HG02970 (cell line): ENCODE results near the gene PBLD.
A peak's percentile ranks its signal among the peaks of the same experiment; 100 is the strongest.
"Not testable (repeated sequence)": the region's sequence is repeated elsewhere in the genome, so short reads cannot be mapped to it uniquely, and the experiment has no call there.

Source experiments
- ATAC-seq: cut with Tn5 transposase; IDR thresholded peaks from one replicate; pipeline ENCODE4 v1.9.1; 2021; ENCODE audit warnings: mild to moderate bottlenecking, moderate library complexity, moderate number of reproducible peaks; ENCODE audit not compliant: unreplicated experiment, low FRiP score

Gene PBLD

DNA sequence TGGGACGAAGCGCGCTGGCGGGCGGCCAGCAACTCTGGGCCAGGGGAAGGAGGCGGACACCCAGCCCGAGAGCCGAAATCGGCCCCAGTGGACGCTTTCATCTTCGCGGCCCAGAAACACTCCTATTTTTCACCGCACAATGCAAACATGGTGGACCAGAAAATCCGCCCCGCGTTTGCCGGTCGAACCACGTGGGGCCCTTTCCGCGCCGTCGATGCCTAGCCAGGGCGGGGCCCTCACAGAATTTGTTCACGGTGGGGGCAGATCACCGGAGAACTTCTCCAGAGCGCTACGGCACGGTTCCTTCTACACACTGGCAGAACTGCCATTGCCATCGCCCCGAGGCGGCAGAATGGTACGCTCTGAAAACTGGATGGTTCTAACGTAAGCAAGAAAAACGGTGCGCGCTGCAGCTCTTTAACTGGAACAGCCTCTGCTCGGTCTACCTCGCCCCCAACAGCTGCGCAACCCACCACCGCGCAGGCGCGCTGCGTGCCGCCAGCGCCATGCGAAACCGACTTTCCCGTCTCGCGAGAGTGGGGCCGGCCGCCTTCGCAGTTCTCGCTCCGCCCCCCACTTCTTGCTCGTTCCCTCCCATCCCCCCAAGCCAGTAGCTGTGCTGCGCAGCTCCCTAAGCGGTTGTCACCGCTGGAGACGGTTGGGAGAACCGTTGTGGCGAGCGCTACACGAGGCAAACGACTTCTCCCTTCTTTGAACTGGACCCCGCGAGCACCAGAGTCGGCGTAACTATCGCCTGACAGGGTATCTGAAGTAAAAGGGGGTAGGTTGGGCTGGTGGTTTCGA, 1.1 kb downstream of the PBLD start, which contains the start of gene HNRNPH3:
Gene HNRNPH3 (plus strand): TSS at position 610 of the 804 bp plus-strand sequence. CDS start 5,158 bp downstream, outside the sequence.
- ATAC-seq: peak; percentile 84

DNA sequence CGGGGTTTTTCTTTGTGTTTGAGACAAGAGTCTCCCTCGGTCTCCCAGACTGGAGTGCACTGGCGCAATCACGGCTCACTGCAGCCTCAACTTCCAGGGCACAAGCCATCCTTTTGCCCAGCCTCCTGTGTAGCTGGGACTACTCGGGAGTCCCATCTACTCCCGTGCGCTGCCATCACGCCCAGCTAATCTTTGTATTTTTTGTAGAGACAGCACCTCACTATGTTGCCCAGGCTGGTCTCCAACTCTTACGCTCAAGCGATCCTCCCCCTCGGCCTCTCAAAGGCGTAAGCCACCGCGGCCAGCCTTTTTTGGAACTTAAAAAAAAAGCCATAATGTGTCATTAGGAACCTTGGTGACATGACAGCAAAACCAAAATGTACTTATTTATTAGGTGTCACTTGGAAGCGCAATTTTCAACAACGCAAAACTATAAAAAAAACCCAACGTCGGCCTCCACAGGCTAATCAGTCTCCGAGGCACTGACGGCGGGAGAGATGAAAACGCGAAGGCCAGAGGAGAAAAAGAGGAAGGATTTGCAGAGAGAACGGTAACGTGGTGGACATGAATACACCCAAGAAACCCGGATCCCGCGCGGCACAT, 1.8 kb downstream of the PBLD start:
- no peak for ATAC-seq

DNA sequence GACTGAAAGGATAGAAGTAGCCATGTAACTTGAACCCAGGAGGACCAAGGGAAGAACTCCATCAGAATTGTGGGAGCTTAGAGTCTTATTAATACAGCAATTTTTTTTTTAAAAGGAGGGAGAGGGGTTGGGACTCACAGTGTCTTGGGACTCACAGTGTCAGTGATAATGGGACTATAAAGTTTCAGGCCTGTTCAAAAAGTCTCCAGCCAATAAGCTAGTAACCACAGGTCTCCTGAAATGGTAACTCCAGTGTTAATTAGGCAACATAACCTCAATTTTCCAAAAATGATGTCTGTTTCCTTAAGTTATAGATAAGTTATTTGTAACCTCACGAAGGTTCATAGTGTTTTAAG, 3.2 kb downstream of the PBLD start:
- ATAC-seq: no peak

DNA sequence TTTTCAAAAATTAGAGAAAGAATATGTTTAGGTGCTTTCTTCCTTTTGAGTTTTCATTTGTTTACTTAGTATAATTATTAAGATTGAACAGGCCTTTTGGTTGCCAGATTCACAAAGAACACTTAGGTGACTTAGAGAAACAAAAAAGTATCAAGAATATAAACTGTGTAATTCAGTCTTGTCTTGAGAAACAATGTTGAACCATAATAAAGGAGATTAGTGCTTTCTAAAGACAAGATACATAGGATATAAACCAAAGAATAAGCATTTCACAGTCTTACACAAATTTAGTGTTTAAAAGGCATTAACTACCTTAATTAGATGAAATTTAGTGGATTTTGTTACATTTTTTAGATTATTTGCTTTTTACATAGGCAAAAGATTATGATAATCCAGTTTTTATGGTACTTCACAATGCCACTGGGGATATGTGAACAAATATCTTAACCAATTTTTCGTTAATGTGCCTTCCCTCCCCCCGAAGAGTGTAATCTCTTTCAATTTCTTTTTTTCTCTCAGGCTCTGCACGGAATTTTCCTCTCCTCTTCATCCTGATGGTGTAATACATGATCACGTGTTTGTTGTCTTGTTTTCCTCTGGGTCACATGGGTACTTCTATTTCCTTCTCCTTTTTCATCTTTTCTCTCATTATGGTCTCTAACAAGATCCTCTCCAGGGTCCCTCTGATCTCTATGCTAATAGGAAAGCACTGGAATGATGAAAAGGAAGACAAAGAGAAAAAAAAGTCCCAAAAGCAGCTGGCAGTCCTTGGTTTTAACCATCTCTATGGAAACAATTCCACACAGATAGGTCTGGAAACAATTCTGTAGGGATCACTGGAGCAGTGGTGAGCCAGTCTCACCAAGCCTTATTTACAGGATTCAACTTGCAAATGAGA, 4.6 kb downstream of the PBLD start:
- no peak for ATAC-seq

DNA sequence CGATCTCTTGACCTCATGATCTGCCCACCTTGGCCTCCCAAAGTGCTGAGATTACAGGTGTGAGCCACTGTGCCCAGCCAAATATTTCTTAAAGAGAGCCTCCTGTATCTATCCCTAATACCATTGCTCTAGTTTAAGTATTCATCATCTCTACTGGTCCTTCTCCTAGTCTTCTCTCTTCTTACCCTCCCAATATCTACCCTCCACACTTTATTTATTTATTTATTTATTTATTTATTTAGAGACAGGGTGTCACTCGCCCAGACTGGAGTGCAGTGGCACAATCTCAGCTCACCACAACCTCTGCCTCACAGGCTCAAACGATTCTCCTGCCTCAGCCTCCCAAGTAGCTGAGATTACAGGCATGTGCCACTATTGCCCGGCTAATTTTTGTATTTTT, 8.3 kb downstream of the PBLD start:
- not testable (repeated sequence) for ATAC-seq

DNA sequence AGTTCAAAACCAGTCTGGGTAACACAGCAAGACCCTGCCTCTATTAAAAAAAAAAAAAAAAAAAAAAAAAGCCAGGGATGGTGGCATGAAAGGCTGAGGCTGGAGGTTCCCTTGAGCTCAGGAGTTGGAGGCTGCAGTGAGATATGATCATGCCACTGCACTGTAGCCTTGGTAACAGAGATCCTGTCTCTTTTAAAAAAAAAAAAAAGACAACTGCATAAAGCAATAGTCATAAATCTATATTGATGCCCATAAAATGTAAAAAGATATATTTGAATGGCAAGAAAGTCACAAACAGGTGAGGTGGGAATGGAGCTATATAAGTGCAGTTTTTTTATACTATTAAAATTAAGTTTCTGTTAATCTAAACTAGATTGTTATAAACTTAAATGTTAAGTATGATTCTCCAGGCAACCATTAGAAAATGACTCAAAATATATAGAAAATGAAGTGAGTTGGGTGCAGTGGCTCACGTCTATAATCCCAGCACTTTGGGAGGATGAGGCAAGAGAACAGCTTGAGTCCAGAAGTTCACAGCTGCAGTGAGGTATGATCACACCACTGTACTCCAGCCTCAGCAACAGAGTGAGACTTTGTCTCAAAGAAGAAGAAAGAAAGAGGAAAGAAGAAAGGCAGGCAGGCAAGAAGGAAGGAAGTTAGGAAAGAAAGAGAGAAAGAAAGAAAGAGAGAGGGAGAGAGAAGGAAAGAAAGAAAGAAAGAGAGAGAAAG, 14.2 kb downstream of the PBLD start:
- ATAC-seq: no peak

DNA sequence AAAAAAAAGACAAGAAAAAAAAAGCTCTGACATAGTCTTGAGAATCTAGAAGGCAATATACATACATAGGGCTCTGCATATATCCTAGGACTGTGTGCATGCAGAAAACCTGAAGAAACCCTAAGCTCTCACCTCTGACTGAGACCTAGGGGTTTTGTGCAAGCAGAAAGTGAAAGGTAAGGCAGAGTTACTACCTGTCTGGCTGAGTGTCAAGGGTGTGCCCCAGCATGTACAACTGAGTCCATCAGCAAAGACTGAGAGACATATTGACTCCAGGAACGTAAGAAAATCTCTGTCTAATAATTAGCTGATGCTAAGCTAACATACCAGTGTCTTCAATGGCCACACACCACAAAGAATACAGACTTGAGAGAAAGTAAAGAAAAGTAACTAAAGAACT, 17.1 kb downstream of the PBLD start:
- no peak for ATAC-seq

DNA sequence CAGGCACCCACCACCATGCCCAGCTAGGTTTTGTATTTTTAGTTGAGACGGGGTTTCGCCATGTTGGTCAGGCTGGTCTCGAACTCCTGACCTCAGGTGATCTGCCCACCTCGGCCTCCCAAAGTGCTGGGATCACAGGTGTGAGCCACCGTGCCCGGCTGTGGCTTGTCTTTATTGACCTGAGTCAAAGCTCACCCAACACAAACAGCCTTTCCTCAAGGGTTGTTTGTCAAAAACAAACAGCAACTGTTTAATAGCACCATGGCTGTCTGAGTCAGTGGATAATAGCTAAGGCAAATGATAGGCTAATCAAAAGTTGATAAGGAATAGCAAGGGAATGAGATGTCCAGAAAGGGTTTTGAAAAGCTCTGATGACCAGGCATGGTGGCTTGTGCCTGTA, 17.8 kb downstream of the PBLD start:
- not testable (repeated sequence) for ATAC-seq

DNA sequence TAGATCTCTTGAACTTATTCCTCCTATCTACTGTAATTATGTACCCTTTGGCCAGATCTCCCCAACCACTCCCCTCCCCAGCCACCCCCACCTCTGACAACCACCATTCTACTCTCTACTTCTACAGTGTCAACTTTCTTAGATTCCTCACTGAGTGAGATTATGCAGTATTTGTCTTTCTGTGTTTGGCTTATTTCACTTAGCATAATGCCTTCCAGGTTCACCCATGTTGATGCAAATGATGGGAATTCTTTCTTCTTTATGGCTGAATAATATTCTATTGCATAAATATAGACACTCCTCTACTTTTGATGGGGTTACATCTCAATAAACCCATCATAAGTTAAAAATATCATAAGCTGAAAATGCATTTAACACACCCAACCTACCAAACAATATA, 22.2 kb downstream of the PBLD start:
- no peak for ATAC-seq

DNA sequence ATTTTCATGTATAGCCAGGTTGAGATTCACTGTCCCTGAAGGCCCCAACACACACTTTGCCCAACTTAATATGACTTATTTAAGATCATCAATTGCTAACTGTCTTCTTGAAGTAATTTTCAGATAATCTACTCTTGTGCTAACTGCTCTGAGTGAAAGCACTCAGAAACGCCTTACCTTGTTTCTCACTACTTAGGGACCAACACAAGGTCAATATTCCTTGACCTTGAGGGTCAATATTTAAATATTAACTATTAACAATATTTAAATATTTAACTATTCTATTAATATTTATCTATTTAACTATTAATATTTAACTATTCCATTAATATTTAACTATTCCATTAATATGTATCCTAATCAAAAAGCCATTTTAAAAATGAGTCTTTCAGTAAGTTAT, 26.9 kb downstream of the PBLD start:
- no peak for ATAC-seq

DNA sequence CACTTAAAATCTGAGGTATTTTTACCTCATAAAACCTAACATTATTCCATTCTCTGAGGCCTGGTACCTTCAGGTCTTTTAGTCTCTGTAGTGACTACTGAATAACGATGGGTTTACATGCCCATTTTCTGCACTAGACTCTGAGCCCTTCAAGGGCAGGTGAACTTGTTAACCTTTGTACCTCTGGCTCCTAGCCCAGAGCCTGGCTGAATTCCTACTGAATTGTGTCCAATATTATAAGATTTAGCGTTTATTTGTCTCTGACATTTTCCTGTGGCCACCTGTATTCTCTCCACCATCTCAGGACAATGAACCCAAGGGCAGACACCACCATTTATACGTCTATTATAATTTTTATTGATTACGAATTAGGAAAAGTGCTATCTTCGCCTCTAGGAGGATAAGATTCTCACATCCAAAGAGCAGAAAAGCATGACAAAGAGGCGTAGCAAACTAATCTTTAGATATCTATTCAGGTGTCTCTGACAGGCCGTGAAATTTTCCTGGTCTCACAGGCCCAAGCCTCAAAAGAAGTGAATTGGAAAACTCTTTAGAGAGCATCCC, 28.8 kb downstream of the PBLD start:
- no peak for ATAC-seq

DNA sequence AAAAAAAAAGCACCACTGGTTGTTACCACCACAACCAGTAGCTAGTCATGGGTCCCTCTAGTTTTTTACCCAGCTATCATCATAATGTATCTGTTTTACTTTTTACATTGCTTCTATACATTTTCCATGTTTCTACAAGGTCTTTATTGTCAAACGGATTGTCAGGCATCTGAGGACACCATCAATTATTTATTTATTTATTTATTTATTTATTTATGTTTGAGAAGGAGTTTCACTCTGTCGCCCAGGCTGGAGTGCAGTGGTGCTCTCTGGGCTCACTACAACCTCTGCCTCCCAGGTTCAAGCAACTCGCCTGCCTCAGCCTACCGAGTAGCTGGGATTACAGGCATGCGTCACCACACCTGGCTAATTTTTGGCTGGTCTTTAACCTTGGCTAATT, 29.9 kb downstream of the PBLD start:
- ATAC-seq: no peak

DNA sequence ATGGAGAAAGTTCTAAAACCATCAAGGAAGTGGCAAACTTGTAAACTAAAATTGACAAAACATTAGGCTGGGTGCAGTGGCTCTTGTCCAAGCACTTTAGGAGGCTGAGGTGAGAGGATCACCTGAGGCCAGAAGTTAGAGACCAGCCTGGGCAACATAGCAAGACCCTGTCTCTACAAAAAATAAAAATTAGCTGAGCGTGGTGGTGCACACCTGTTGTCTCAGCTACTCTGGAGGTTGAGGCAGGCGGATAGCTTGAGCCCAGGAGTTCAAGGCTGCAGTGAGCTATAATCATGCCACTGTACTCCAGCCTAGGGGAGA, 30.3 kb downstream of the PBLD start:
- no peak for ATAC-seq

DNA sequence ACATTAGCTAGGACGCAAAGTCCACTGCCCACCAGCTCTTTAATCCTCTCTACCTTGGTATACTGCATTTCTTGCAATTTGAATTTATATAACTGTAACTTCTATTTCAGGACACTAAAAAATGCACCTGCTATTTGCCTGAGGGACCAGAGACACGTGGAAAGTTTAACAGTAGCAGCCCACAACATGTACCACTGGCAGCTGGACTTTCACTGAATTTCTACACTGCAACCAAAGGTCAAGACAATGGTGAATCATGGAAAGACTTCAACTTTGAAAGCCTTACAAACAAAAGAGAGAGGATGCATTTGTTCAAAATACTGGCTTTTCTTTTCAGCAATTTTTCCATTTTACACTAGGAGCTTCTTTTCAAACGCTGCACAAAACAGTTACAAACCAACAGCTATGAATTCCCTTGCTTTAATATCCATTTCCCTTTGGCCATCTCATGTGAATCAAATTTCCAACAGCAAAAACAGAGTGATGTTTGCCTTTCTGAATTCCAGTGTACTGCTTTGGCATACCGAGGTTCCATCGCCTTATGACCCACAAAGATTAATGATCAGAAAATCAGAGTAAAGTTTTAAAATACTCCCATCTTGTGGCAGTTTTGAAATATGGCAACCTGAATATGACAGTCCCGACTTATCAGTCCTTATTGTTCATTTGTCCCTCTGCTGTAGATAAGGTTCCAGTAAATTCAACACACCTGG, 30.8 kb downstream of the PBLD start:
- no peak for ATAC-seq

DNA sequence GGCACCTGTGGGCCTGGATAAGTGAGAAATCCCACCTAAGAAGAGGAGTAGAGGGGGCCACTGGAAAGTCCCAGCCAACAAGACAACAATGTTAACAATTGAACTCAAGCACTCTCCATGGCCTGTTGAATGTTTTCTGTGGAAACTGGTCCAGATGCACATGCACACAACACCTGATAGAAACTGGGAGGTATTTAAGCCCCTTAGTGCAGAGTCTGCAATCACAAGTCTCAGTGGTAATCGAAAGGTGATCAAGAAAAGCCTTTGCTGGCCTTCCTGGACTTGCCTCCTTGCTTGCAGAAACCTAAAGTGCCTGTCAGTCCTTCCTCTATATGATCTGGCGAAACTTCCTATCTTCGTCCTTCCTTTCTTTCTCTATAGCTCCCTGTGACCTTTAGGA, 31.4 kb downstream of the PBLD start:
- no peak for ATAC-seq

DNA sequence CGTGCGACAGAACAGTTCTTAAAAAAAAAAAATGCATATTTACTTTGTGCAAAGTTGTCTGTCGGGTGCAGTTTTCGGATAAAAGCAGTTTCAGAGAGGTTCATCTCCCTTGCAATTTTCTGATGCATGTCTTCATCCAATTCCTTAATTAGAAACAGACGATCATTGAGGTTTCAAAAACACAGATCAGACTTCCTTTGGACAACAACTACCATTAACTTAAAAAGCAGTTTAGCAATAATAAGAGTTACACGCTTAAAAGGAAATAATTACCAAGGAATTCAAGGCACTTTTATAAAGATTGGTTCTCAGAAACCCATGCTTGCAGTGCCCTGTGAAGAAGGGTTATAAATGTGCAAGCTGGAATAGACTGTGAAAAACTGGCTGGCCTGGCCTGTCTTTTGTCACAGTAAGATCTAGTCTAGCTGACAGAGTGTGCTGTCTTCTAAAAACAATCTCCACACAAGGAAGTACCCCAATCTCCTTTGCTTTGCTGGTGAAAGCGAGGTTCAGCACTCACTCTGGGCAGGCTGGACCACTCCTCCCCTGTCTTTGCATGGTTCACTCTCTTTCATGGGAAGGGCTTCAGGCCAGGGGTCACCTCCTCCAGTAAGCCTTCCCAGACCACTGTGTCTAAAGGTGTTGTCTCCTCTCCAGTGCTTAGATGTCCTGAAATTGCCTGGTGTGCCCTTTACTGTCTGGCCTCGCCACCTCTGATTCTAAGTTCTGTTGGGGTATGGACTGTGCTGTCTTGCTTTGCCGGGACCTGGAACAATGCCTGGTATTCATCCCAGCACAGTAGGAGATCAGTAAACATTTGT, 35.7 kb downstream of the PBLD start:
- no peak for ATAC-seq

DNA sequence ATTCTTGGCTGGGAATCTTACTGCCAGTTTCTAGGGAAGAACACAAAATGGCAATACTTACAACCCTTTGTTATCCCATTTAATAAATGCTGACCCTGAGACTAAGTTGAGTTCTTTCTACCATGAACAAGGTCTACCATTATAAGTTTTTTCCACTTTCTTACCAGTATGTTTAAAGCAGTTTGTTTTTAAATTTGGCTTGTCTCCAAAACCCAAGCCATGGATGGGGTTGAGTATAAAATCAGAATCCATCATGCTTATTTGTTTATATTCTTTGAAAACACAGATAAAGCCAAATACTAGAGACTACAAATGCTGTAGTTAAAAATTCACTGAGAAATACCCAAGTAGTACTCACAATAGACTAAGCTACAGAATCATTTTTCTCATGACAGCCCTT, 42.0 kb downstream of the PBLD start:
- no peak for ATAC-seq

DNA sequence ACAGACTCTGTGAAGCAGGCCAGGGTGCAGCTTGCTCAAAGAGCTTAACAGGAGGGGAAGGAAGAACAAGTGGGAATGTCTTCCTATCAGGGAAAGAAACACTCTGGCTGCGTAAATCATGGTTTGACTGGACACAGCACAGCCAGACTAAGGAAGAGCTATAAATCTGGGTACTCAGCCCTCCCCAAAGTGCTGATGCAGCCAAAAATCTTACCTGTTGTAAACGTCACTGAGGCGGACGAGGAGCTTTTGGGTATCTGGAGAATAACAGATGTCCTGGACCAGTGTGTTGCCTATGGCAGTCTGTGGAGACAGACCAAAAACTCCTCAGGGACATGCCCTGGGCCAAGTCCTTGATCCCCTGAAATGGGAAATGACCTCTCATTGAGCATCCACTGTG, 44.0 kb downstream of the PBLD start:
- no peak for ATAC-seq
